Hepatocyte (in vitro differentiated cells): ENCODE results near the gene SHANK3.

Experiments
- EZH2 ChIP-seq: fragments of 200-600 bp; sonication (generic); IDR thresholded peaks from 2 replicates; pipeline ENCODE4 v1.6.1; 2016; ENCODE audit warnings: antibody characterized with exemption, mild to moderate bottlenecking, borderline replicate concordance
- TF ChIP-seq, protein P1 (sequence below): fragments of 200-600 bp; sonication (generic); IDR thresholded peaks from 2 replicates; pipeline ENCODE4 v1.5.1; 2016; ENCODE audit warnings: antibody characterized with exemption, mild to moderate bottlenecking; ENCODE audit not compliant: poor library complexity

DNA sequence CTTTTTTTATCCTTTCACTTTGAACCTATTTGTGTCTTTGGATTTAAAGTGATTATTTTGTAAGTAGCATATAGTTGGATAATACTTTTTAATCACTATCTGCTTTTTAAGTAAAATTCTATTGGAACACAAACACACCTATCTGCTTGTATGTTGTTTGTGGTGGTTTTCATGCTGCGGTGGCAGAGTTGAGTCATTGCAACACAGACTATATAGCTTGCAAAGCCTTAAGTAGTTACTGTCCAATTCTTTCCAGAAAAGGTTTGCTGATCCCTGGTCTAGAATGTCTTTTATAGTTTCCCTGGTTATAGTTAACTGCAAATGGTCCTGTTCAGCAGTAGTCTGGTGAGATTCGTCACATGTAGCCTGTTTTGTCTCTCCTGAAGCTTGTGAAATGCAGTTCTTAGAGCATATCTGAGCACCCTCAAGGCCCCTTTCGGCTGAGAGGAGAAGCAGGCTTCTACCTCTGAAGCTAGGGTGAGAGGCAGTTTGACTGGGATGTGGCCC lies 21.5 kb downstream of the SHANK3 start:
- TF ChIP-seq EZH2, result no peak
- TF ChIP-seq, protein P1, sequence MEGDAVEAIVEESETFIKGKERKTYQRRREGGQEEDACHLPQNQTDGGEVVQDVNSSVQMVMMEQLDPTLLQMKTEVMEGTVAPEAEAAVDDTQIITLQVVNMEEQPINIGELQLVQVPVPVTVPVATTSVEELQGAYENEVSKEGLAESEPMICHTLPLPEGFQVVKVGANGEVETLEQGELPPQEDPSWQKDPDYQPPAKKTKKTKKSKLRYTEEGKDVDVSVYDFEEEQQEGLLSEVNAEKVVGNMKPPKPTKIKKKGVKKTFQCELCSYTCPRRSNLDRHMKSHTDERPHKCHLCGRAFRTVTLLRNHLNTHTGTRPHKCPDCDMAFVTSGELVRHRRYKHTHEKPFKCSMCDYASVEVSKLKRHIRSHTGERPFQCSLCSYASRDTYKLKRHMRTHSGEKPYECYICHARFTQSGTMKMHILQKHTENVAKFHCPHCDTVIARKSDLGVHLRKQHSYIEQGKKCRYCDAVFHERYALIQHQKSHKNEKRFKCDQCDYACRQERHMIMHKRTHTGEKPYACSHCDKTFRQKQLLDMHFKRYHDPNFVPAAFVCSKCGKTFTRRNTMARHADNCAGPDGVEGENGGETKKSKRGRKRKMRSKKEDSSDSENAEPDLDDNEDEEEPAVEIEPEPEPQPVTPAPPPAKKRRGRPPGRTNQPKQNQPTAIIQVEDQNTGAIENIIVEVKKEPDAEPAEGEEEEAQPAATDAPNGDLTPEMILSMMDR, result no peak
